GM12892 (cell line): ENCODE measurements around the gene INPP5A.

Source experiments
- POLR2A ChIP-seq: IDR thresholded peaks from 2 replicates; pipeline ENCODE4 v1.6.1; 2011; ENCODE audit warnings: low read depth, low read length, control low read depth
- POLR2AphosphoS5 ChIP-seq: IDR thresholded peaks from 2 replicates; pipeline ENCODE4 v1.6.1; 2011; ENCODE audit warnings: low read depth, low read length, control low read depth
- TAF1 ChIP-seq: IDR thresholded peaks from 2 replicates; pipeline ENCODE4 v1.6.1; 2011; ENCODE audit warnings: low read depth, mild to moderate bottlenecking, control low read depth, low read length, borderline replicate concordance

DNA sequence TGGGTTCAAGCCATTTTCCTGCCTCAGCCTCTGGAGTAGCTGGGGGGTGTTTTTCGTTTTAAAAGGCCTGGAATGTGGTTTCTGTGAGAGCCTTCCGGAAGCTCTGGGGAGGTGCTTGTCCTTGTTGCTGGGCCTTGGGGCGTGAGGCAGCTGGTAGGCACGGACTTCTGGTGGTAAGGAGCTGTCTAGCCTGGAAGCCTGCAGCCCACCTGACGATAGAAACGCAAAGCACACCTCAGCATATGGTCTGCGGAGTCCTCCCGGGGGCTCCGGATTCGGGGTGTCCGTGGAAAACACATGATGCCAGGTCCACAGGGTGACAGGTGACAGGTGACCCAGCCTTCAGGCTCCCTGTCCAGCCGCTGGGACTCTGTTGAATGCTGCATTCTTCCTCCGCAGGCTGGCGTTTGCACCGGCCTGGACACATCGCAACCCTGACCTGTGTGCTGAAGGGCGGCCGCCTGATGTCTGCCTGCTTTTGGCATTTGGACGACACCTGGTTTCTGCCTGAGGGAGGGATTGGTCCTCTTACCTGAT, 37.3 kb downstream of the INPP5A start:
- TF ChIP-seq POLR2A (no peak), POLR2AphosphoS5 (no peak), TAF1 (no peak)
